NB4 (cell line): ENCODE data around the gene ADAMTS13.
A peak's percentile ranks its signal among the peaks of the same experiment; 100 is the strongest.

Source experiments
- DNase-seq: peaks from one replicate; pipeline ENCODE4 v3.0.0; 2010; ENCODE audit warnings: low read depth
- H3K4me3 ChIP-seq: one replicate; pipeline ENCODE4 v1.5.1; 2011; ENCODE audit warnings: mild to moderate bottlenecking, low read depth, low read length, moderate library complexity
- MAX ChIP-seq: IDR thresholded peaks from 2 replicates; pipeline ENCODE4 v1.6.1; 2011; ENCODE audit warnings: low read depth, low read length
- MYC ChIP-seq: IDR thresholded peaks from 2 replicates; pipeline ENCODE4 v1.6.1; 2011; ENCODE audit warnings: low read depth, low read length
- POLR2A ChIP-seq: IDR thresholded peaks from 2 replicates; pipeline ENCODE4 v1.6.1; 2011; ENCODE audit warnings: mild to moderate bottlenecking; ENCODE audit not compliant: insufficient read length; ENCODE audit errors: extremely low read depth
- TF ChIP-seq, protein P1 (sequence below): IDR thresholded peaks from one replicate; pipeline ENCODE4 v1.5.1; 2012; ENCODE audit warnings: low read depth, low read length

Gene ADAMTS13

GRCh38 chr9:133433351-133433843 is 11.2 kb downstream of the ADAMTS13 start:
- TF ChIP-seq, protein P1, sequence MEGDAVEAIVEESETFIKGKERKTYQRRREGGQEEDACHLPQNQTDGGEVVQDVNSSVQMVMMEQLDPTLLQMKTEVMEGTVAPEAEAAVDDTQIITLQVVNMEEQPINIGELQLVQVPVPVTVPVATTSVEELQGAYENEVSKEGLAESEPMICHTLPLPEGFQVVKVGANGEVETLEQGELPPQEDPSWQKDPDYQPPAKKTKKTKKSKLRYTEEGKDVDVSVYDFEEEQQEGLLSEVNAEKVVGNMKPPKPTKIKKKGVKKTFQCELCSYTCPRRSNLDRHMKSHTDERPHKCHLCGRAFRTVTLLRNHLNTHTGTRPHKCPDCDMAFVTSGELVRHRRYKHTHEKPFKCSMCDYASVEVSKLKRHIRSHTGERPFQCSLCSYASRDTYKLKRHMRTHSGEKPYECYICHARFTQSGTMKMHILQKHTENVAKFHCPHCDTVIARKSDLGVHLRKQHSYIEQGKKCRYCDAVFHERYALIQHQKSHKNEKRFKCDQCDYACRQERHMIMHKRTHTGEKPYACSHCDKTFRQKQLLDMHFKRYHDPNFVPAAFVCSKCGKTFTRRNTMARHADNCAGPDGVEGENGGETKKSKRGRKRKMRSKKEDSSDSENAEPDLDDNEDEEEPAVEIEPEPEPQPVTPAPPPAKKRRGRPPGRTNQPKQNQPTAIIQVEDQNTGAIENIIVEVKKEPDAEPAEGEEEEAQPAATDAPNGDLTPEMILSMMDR: no peak
- TF ChIP-seq MAX (no peak), POLR2A (no peak), MYC (no peak)
- H3K4me3 ChIP-seq: no peak overlapping the region
- DNase-seq: no peak

DNA sequence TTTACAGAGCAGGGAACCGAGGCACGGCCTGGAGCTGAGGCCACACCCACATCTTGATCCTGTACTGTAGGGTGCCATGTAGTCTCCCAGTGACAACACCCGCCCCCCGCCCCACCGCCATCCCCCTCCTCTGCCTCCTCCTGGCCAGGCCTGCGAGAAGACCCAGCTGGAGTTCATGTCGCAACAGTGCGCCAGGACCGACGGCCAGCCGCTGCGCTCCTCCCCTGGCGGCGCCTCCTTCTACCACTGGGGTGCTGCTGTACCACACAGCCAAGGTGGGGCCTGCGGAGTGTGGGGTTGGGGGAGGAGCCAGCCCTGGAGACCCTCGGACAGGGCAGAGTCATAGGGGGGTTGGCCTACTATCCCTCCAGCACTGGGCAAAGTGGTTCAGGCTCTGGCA is 14.5 kb downstream of the ADAMTS13 start:
- no peak overlapping the region for H3K4me3 ChIP-seq
- peak; percentile 39 for DNase-seq
- TF ChIP-seq MAX (no peak), POLR2A (no peak), MYC (no peak)
- TF ChIP-seq, protein P1: no peak

GRCh38 chr9:133437753-133438531 is 15.8 kb downstream of the ADAMTS13 start:
- TF ChIP-seq POLR2A: no peak
- no peak for TF ChIP-seq MAX
- TF ChIP-seq, protein P1: no peak
- TF ChIP-seq MYC: no peak
- no peak overlapping the region for H3K4me3 ChIP-seq
- DNase-seq: no peak

- H3K4me3 ChIP-seq: no peak overlapping the region
- TF ChIP-seq, protein P1: no peak
- no peak for TF ChIP-seq POLR2A
- TF ChIP-seq MAX: no peak
- no peak for TF ChIP-seq MYC
- no peak for DNase-seq
Observed at GRCh38 chr9:133439337-133439736, 17.2 kb downstream of the ADAMTS13 start.

DNA sequence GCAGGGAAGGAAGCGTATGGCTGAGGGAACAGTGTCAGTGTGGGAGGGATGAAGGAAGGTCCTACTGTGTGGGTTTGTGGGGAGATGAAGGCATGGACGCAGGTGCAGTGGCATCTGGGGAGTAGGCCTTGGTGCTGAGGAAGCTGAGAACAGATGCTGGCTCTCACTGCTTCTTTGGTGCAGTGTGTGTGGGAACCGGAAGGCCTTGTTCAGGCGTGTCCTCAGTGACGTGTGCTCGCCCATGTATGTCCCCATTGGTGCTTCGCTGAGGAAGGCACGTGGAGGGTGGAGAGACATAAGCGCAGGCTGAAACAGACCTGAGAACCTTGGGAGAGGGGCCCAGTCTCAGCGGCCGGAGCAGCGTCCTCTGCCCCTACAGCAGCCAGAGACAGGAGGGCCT is 18.7 kb downstream of the ADAMTS13 start:
- no peak for DNase-seq
- no peak overlapping the region for H3K4me3 ChIP-seq
- no peak for TF ChIP-seq POLR2A
- no peak for TF ChIP-seq MYC
- TF ChIP-seq, protein P1: no peak
- no peak for TF ChIP-seq MAX
